Trophoblast cell (in vitro differentiated cells and primary cell): ENCODE data around the gene WNK3.

Experiments
- DNase-seq, 2 donors: peaks; one replicate each; pipeline ENCODE4 v3.0.0-alpha.2; 2016
- H2AFZ ChIP-seq: 2 replicates; pipeline ENCODE4 v1.6.1; 2013; ENCODE audit warnings: low read length, moderate library complexity, mild to moderate bottlenecking; ENCODE audit not compliant: insufficient read depth, poor library complexity
- H2AK5ac ChIP-seq: 2 replicates; pipeline ENCODE4 v1.6.1; 2013; ENCODE audit warnings: mild to moderate bottlenecking, low read length
- H2BK120ac ChIP-seq: 2 replicates; pipeline ENCODE4 v1.6.1; 2013; ENCODE audit warnings: low read length, mild to moderate bottlenecking, moderate library complexity; ENCODE audit not compliant: insufficient read depth, poor library complexity
- H2BK12ac ChIP-seq: 2 replicates; pipeline ENCODE4 v1.6.1; 2013; ENCODE audit warnings: mild to moderate bottlenecking, low read length, moderate library complexity
- H2BK5ac ChIP-seq: 2 replicates; pipeline ENCODE4 v1.6.1; 2013; ENCODE audit warnings: low read length, low read depth, moderate library complexity, mild to moderate bottlenecking; ENCODE audit not compliant: poor library complexity
- H3K14ac ChIP-seq: 2 replicates; pipeline ENCODE4 v1.6.1; 2013; ENCODE audit warnings: mild to moderate bottlenecking, low read length
- H3K18ac ChIP-seq: 2 replicates; pipeline ENCODE4 v1.6.1; 2013; ENCODE audit warnings: mild to moderate bottlenecking, low read length
- H3K23ac ChIP-seq: 2 replicates; pipeline ENCODE4 v1.6.1; 2013; ENCODE audit warnings: low read length
- H3K27ac ChIP-seq: 2 replicates; pipeline ENCODE4 v1.5.1; 2013; ENCODE audit warnings: low read depth, mild to moderate bottlenecking, inconsistent platforms, low read length, moderate library complexity
- H3K27me3 ChIP-seq: 2 replicates; pipeline ENCODE4 v1.6.1; 2013; ENCODE audit warnings: inconsistent platforms, mild to moderate bottlenecking, low read length, moderate library complexity; ENCODE audit not compliant: insufficient read depth
- H3K36me3 ChIP-seq, 2 experiments: 1 replicate in 1 of 2; 2 replicates in 1 of 2; pipeline ENCODE4 v1.6.1; 2013; ENCODE audit warnings: low read length in 2 of 2, mild to moderate bottlenecking in 2 of 2, moderate library complexity in 1 of 2; ENCODE audit not compliant: insufficient read depth in 2 of 2, control insufficient read depth in 1 of 2
- H3K4ac ChIP-seq: 2 replicates; pipeline ENCODE4 v1.6.1; 2013; ENCODE audit warnings: low read depth, mild to moderate bottlenecking, low read length, moderate library complexity
- H3K4me1 ChIP-seq, 2 experiments: 1 replicate in 1 of 2; 2 replicates in 1 of 2; pipeline ENCODE4 v1.6.1; 2013; ENCODE audit warnings: low read length in 2 of 2, mild to moderate bottlenecking in 2 of 2, moderate library complexity in 1 of 2; ENCODE audit not compliant: insufficient read depth in 2 of 2, control insufficient read depth in 1 of 2
- H3K4me2 ChIP-seq: 2 replicates; pipeline ENCODE4 v1.6.1; 2013; ENCODE audit warnings: inconsistent platforms, mild to moderate bottlenecking, low read length, moderate library complexity
- H3K4me3 ChIP-seq: 2 replicates; pipeline ENCODE4 v1.5.1; 2013; ENCODE audit warnings: mild to moderate bottlenecking, low read depth, low read length, inconsistent platforms
- H3K79me1 ChIP-seq: one replicate; pipeline ENCODE4 v1.6.1; 2013; ENCODE audit warnings: low read length
- H3K79me2 ChIP-seq: 2 replicates; pipeline ENCODE4 v1.6.1; 2013; ENCODE audit warnings: low read length, mild to moderate bottlenecking; ENCODE audit not compliant: control insufficient read depth, insufficient read depth, poor library complexity
- H3K9ac ChIP-seq: 2 replicates; pipeline ENCODE4 v1.6.1; 2013; ENCODE audit warnings: mild to moderate bottlenecking, low read length
- H3K9me3 ChIP-seq: 2 replicates; pipeline ENCODE4 v1.6.1; 2013; ENCODE audit warnings: low read depth, mild to moderate bottlenecking, control low read depth, inconsistent platforms, low read length; ENCODE audit not compliant: insufficient read depth
- H4K12ac ChIP-seq: 2 replicates; pipeline ENCODE4 v1.6.1; 2013; ENCODE audit warnings: low read depth, mild to moderate bottlenecking, low read length, moderate library complexity
- H4K8ac ChIP-seq: 2 replicates; pipeline ENCODE4 v1.6.1; 2013; ENCODE audit warnings: low read depth, mild to moderate bottlenecking, low read length, moderate library complexity
- H4K91ac ChIP-seq: one replicate; pipeline ENCODE4 v1.6.1; 2013; ENCODE audit warnings: low read depth, mild to moderate bottlenecking, low read length, moderate library complexity
- WGBS: extraction: QIAGEN DNeasy Blood & Tissue Kit; methylation state at CpG from one replicate; pipeline ENCODE4 v1.1.7; 2013; ENCODE audit warnings: missing lambda C conversion rate; ENCODE audit not compliant: insufficient read length, insufficient coverage; ENCODE audit errors: extremely low coverage; 5-methylcytosine and 5-hydroxymethylcytosine counted together

Gene WNK3

GRCh38 chrX:54288968-54289367, 68.9 kb downstream of the WNK3 start:
- no CpG with 5 or more reads among the region's 2 CpGs for WGBS
- Histone ChIP-seq H3K79me1 (no peaks in the 10 kb centered on the region), H2BK12ac (no peak overlapping the region), H3K4me1 (no peaks in the 10 kb centered on the region), H3K23ac (no peak overlapping the region), H3K27me3 (no peaks in the 10 kb centered on the region), H2BK5ac (no peak overlapping the region), H3K18ac (no peak overlapping the region), H3K36me3 (no peaks in the 10 kb centered on the region), H2AFZ (no peak overlapping the region), H2BK120ac (no peak overlapping the region), H3K14ac (no peak overlapping the region), H3K27ac (no peak overlapping the region), H3K79me2 (no peaks in the 10 kb centered on the region), H4K91ac (no peak overlapping the region), H3K9me3 (no peaks in the 10 kb centered on the region), H3K4ac (no peak overlapping the region), H2AK5ac (no peak overlapping the region), H3K4me3 (no peak overlapping the region), H3K4me2 (no peak overlapping the region), H4K12ac (no peak overlapping the region), H4K8ac (no peak overlapping the region), H3K9ac (no peak overlapping the region)
- DNase-seq = no peak

- Histone ChIP-seq H2AFZ (no peak overlapping the region), H3K27ac (no peak overlapping the region), H2BK120ac (no peak overlapping the region), H3K18ac (no peak overlapping the region), H3K36me3 (no peaks in the 10 kb centered on the region), H3K14ac (no peak overlapping the region), H3K9me3 (no peaks in the 10 kb centered on the region), H3K4me1 (no peaks in the 10 kb centered on the region), H2BK12ac (no peak overlapping the region), H4K8ac (no peak overlapping the region), H4K12ac (no peak overlapping the region), H3K79me1 (no peaks in the 10 kb centered on the region), H3K4me2 (no peak overlapping the region), H2BK5ac (no peak overlapping the region), H3K23ac (no peak overlapping the region), H3K9ac (no peak overlapping the region), H4K91ac (no peak overlapping the region), H3K27me3 (no peaks in the 10 kb centered on the region), H3K4ac (no peak overlapping the region), H2AK5ac (no peak overlapping the region), H3K4me3 (no peak overlapping the region), H3K79me2 (no peaks in the 10 kb centered on the region)
- DNase-seq = no peak
Measured at GRCh38 chrX:54288277-54288676, 69.6 kb downstream of the WNK3 start.

DNA sequence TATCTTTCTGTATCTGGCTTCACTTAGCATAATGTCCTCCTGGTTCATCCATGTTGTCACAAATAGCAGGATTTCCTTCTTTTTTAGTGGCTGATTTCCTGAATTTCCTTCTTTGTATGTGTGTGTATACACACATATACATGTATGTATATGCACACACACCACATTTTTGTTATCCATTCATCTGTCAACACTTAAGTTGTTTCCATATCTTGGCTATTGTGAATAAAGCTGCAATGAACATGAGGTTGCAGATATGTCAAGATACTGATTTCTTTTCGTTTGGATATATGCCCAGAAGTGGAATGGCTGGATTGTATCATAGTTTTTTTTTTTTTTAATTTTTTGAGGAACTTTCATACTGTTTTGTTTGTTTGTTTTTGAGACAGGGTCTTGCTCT, 76.2 kb downstream of the WNK3 start:
- Histone ChIP-seq H3K4me3 (no peak overlapping the region), H3K14ac (no peak overlapping the region), H3K9me3 (no peaks in the 10 kb centered on the region), H2BK120ac (no peak overlapping the region), H3K4ac (no peak overlapping the region), H3K79me2 (no peaks in the 10 kb centered on the region), H3K9ac (no peak overlapping the region), H3K4me2 (no peak overlapping the region), H3K36me3 (no peaks in the 10 kb centered on the region), H3K79me1 (no peaks in the 10 kb centered on the region), H4K8ac (no peak overlapping the region), H2AK5ac (no peak overlapping the region), H3K18ac (no peak overlapping the region), H4K91ac (no peak overlapping the region), H2AFZ (no peak overlapping the region), H3K27me3 (no peaks in the 10 kb centered on the region), H3K23ac (no peak overlapping the region), H3K27ac (no peak overlapping the region), H4K12ac (no peak overlapping the region), H3K4me1 (no peaks in the 10 kb centered on the region), H2BK12ac (no peak overlapping the region), H2BK5ac (no peak overlapping the region)
- no peak for DNase-seq
- no CpG with 5 or more reads among the region's 1 CpG for WGBS

DNA sequence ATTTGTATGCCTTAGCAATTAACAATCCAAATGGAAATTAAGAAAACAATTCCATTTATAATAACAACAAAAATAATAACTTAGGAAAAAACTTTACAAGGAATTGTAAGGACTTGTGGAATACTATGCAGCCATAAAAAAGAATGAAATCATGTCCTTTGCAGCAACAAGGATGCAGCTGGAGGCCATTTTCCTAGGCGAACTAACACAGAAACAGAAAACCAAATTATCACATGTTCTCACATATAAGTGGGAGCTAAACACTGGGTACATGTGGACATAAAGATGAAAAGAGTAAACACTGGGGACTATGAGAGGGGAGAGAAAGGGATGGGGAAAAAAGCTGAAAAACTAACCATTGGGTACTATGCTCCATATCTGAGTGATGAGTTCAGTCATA, 77.4 kb downstream of the WNK3 start:
- no peak overlapping the region for H3K23ac ChIP-seq
- H4K8ac ChIP-seq = no peak overlapping the region
- H3K79me2 ChIP-seq = no peaks in the 10 kb centered on the region
- no peaks in the 10 kb centered on the region for H3K79me1 ChIP-seq
- no peak overlapping the region for H2AK5ac ChIP-seq
- DNase-seq = no peak
- H3K14ac ChIP-seq = no peak overlapping the region
- no peak overlapping the region for H3K9ac ChIP-seq
- no peak overlapping the region for H4K91ac ChIP-seq
- no peak overlapping the region for H3K4ac ChIP-seq
- H2BK5ac ChIP-seq = no peak overlapping the region
- no peaks in the 10 kb centered on the region for H3K36me3 ChIP-seq
- no peak overlapping the region for H4K12ac ChIP-seq
- H2BK12ac ChIP-seq = no peak overlapping the region
- no peaks in the 10 kb centered on the region for H3K27me3 ChIP-seq
- H3K4me1 ChIP-seq = no peaks in the 10 kb centered on the region
- no peak overlapping the region for H3K27ac ChIP-seq
- H3K18ac ChIP-seq = no peak overlapping the region
- H2AFZ ChIP-seq = no peak overlapping the region
- H2BK120ac ChIP-seq = no peak overlapping the region
- H3K4me2 ChIP-seq = no peak overlapping the region
- no peak overlapping the region for H3K4me3 ChIP-seq
- no peaks in the 10 kb centered on the region for H3K9me3 ChIP-seq
- WGBS = no CpG with 5 or more reads among the region's 1 CpG

DNA sequence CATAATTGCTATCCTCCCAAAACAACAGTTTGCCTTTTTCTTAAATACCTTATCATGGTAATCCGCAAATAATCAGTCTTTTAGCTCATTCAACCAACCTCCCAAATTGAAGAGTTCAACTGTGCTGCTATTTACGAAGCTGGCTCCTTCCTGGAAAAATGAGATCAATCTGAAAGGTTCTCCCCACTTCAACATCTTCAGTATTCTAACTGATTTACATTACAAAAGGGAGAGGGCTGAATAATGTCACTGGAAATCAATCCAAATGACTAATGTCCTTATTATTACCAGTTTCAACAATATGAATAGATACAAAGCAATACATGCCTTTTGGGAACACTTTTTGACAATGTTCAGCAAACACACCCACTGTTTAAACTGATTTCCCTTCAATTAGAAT, 86.2 kb downstream of the WNK3 start:
- WGBS = no CpG with 5 or more reads among the region's 2 CpGs
- H3K4me3 ChIP-seq = no peak overlapping the region

More for the DNA sequence above, 86.2 kb downstream of the WNK3 start:
- Histone ChIP-seq H2BK12ac (no peak overlapping the region), H3K4me2 (no peak overlapping the region), H3K27me3 (no peaks in the 10 kb centered on the region), H2BK120ac (no peak overlapping the region), H3K36me3 (no peaks in the 10 kb centered on the region), H4K12ac (no peak overlapping the region), H2BK5ac (no peak overlapping the region), H3K79me1 (no peaks in the 10 kb centered on the region), H3K9ac (no peak overlapping the region), H2AFZ (no peak overlapping the region), H3K27ac (no peak overlapping the region), H3K4ac (no peak overlapping the region), H3K14ac (no peak overlapping the region), H3K18ac (no peak overlapping the region), H3K23ac (no peak overlapping the region), H3K4me1 (no peaks in the 10 kb centered on the region), H4K91ac (no peak overlapping the region), H2AK5ac (no peak overlapping the region), H3K79me2 (no peaks in the 10 kb centered on the region), H4K8ac (no peak overlapping the region), H3K9me3 (no peaks in the 10 kb centered on the region)
- no peak for DNase-seq
